ENCODE data around the gene CDC42BPG.

The CDC42BPG gene

GRCh38 chr11:64844330-64845128 is at the start of gene CDC42BPG:
CDC42BPG (minus strand) TSS chr11:64844653; CDS start chr11:64844569, 84 bp downstream.
- DNase-seq (ENCODE audit: low read depth in 1 of 2, low spot score in 1 of 2) = peak; percentile 44 to 62

- DNase-seq (ENCODE audit: low read depth in 1 of 2, low spot score in 1 of 2) = no peak
Measured at GRCh38 chr11:64893194-64894069, 49.0 kb upstream of the CDC42BPG start.

GRCh38 chr11:64892838-64893193 is 48.4 kb upstream of the CDC42BPG start:
- DNase-seq (ENCODE audit: low read depth in 1 of 2, low spot score in 1 of 2) = no peak

- no peak for DNase-seq (ENCODE audit: low read depth in 1 of 2, low spot score in 1 of 2)
Measured at GRCh38 chr11:64892411-64892831, 48.0 kb upstream of the CDC42BPG start.

- no peak for DNase-seq (ENCODE audit: low read depth in 1 of 2, low spot score in 1 of 2)
Measured at GRCh38 chr11:64891880-64892279, 47.4 kb upstream of the CDC42BPG start.

GRCh38 chr11:64891215-64891848 is 46.9 kb upstream of the CDC42BPG start:
- DNase-seq (ENCODE audit: low read depth in 1 of 2, low spot score in 1 of 2) = no peak

GRCh38 chr11:64890522-64890939 is 46.1 kb upstream of the CDC42BPG start:
- DNase-seq (ENCODE audit: low read depth in 1 of 2, low spot score in 1 of 2) = no peak

GRCh38 chr11:64888729-64889511 is 44.5 kb upstream of the CDC42BPG start:
- no peak for DNase-seq (ENCODE audit: low read depth in 1 of 2, low spot score in 1 of 2)

GRCh38 chr11:64888406-64888728 is 43.9 kb upstream of the CDC42BPG start:
- DNase-seq (ENCODE audit: low read depth in 1 of 2, low spot score in 1 of 2) = no peak

- DNase-seq (ENCODE audit: low read depth in 1 of 2, low spot score in 1 of 2) = peak; percentile 75 to 79
Measured at GRCh38 chr11:64887757-64888405, 43.4 kb upstream of the CDC42BPG start.

GRCh38 chr11:64887234-64887756 is 42.8 kb upstream of the CDC42BPG start:
- DNase-seq (ENCODE audit: low read depth in 1 of 2, low spot score in 1 of 2) = no peak

- DNase-seq (ENCODE audit: low read depth in 1 of 2, low spot score in 1 of 2) = no peak
Measured at GRCh38 chr11:64885367-64886286, 41.2 kb upstream of the CDC42BPG start.

- DNase-seq (ENCODE audit: low read depth in 1 of 2, low spot score in 1 of 2) = no peak
Measured at GRCh38 chr11:64884019-64884418, 39.6 kb upstream of the CDC42BPG start.

- DNase-seq (ENCODE audit: low read depth in 1 of 2, low spot score in 1 of 2) = no peak
Measured at GRCh38 chr11:64883575-64883974, 39.1 kb upstream of the CDC42BPG start.

- no peak for DNase-seq (ENCODE audit: low read depth in 1 of 2, low spot score in 1 of 2)
Measured at GRCh38 chr11:64882243-64882642, 37.8 kb upstream of the CDC42BPG start.

GRCh38 chr11:64881476-64881875 is 37.0 kb upstream of the CDC42BPG start:
- DNase-seq (ENCODE audit: low read depth in 1 of 2, low spot score in 1 of 2) = no peak

GRCh38 chr11:64880240-64881001 is 36.0 kb upstream of the CDC42BPG start:
- no peak for DNase-seq (ENCODE audit: low read depth in 1 of 2, low spot score in 1 of 2)

- DNase-seq (ENCODE audit: low read depth in 1 of 2, low spot score in 1 of 2) = no peak
Measured at GRCh38 chr11:64879244-64879900, 34.9 kb upstream of the CDC42BPG start.
